Dendritic cell treated with granulocyte-macrophage colony-stimulating factor and Interleukin-4, amounts not matched to agents 40 ng/mL and 50 ng/mL, for 4 days (primary cell): ENCODE results near the gene NAE1.
A peak's percentile ranks its signal among the peaks of the same experiment; 100 is the strongest.

ENCODE experiments used
- H3K27ac Mint-ChIP-seq: one replicate; pipeline ENCODE4 v1.8.0; 2022; ENCODE audit warnings: mild to moderate bottlenecking, mixed read lengths
- H3K27me3 Mint-ChIP-seq: one replicate; pipeline ENCODE4 v1.8.0; 2022; ENCODE audit warnings: mild to moderate bottlenecking, mixed read lengths
- H3K36me3 Mint-ChIP-seq: one replicate; pipeline ENCODE4 v1.8.0; 2022; ENCODE audit warnings: low read depth, mixed read lengths
- H3K4me1 Mint-ChIP-seq: one replicate; pipeline ENCODE4 v1.8.0; 2022; ENCODE audit warnings: low read depth, mixed read lengths
- H3K4me3 Mint-ChIP-seq: one replicate; pipeline ENCODE4 v1.8.0; 2022; ENCODE audit warnings: mild to moderate bottlenecking, moderate library complexity, mixed read lengths
- H3K9me3 Mint-ChIP-seq: one replicate; pipeline ENCODE4 v1.8.0; 2022; ENCODE audit warnings: mixed read lengths
- intact Hi-C: fragments of 100-400 bp; cut with micrococcal nuclease; formaldehyde crosslinking; loops from one replicate; pipeline ENCODE4 v1.15.0; 2022

NAE1 gene

GRCh38 chr16:66845791-66846221 is 15.0 kb upstream of the NAE1 start:
- Mint-ChIP-seq H3K36me3 (no peaks in the 10 kb centered on the region), H3K4me1 (peaks cover 34% of the 10 kb centered on the region), H3K4me3 (no peak overlapping the region)

GRCh38 chr16:66845080-66845410 is 14.3 kb upstream of the NAE1 start:
- Mint-ChIP-seq H3K27me3 (peaks cover 72% of the 10 kb centered on the region), H3K36me3 (no peaks in the 10 kb centered on the region), H3K9me3 (no peaks in the 10 kb centered on the region), H3K4me1 (peaks cover 27% of the 10 kb centered on the region), H3K4me3 (peak overlapping the region; percentile 63), H3K27ac (no peak overlapping the region)
- intact Hi-C loops, result no loop called here

More at GRCh38 chr16:66845791-66846221, 15.0 kb upstream of the NAE1 start:
- intact Hi-C loops, result no loop called here
- peaks cover 79% of the 10 kb centered on the region for H3K27me3 Mint-ChIP-seq
- no peaks in the 10 kb centered on the region for H3K9me3 Mint-ChIP-seq
- H3K27ac Mint-ChIP-seq, result no peak overlapping the region

GRCh38 chr16:66844342-66845079 is 13.7 kb upstream of the NAE1 start, which contains the start of gene CA7:
TSS of gene CA7 (plus strand) at chr16:66844414. CDS start at chr16:66844488, 74 bp downstream.
- Mint-ChIP-seq H3K4me1 (peaks cover 27% of the 10 kb centered on the region), H3K36me3 (no peaks in the 10 kb centered on the region), H3K27me3 (peaks cover 71% of the 10 kb centered on the region), H3K9me3 (no peaks in the 10 kb centered on the region), H3K4me3 (peak within 1 kb of the TSS; percentile 68), H3K27ac (no peak within 1 kb of the TSS)
- intact Hi-C loops, result no loop called here

- H3K36me3 Mint-ChIP-seq, result no peaks in the 10 kb centered on the region
- no peaks in the 10 kb centered on the region for H3K9me3 Mint-ChIP-seq
- H3K4me3 Mint-ChIP-seq, result peak overlapping the region; percentile 68
- peaks cover 27% of the 10 kb centered on the region for H3K4me1 Mint-ChIP-seq
- H3K27ac Mint-ChIP-seq, result no peak overlapping the region
- intact Hi-C loops, result no loop called here
- peaks cover 70% of the 10 kb centered on the region for H3K27me3 Mint-ChIP-seq
Measured at GRCh38 chr16:66844009-66844341, 13.2 kb upstream of the NAE1 start.

GRCh38 chr16:66843191-66843590 is 12.4 kb upstream of the NAE1 start:
- no peak overlapping the region for H3K27ac Mint-ChIP-seq
- H3K9me3 Mint-ChIP-seq, result peaks cover 7% of the 10 kb centered on the region
- peaks cover 22% of the 10 kb centered on the region for H3K4me1 Mint-ChIP-seq
- peaks cover 74% of the 10 kb centered on the region for H3K27me3 Mint-ChIP-seq
- intact Hi-C loops, result no loop called here
- no peak overlapping the region for H3K4me3 Mint-ChIP-seq
- no peaks in the 10 kb centered on the region for H3K36me3 Mint-ChIP-seq

- Mint-ChIP-seq H3K4me1 (peaks cover 18% of the 10 kb centered on the region), H3K27me3 (peaks cover 73% of the 10 kb centered on the region), H3K4me3 (no peak overlapping the region), H3K36me3 (no peaks in the 10 kb centered on the region), H3K27ac (no peak overlapping the region), H3K9me3 (peaks cover 9% of the 10 kb centered on the region)
- intact Hi-C loops, result no loop called here
Measured at GRCh38 chr16:66842765-66843164, 12.0 kb upstream of the NAE1 start.

GRCh38 chr16:66841366-66841765 is 10.6 kb upstream of the NAE1 start:
- H3K27me3 Mint-ChIP-seq, result peaks cover 61% of the 10 kb centered on the region
- H3K4me3 Mint-ChIP-seq, result no peak overlapping the region
- intact Hi-C loops, result no loop called here
- H3K36me3 Mint-ChIP-seq, result no peaks in the 10 kb centered on the region
- H3K27ac Mint-ChIP-seq, result no peak overlapping the region
- H3K4me1 Mint-ChIP-seq, result peaks cover 17% of the 10 kb centered on the region
- peaks cover 9% of the 10 kb centered on the region for H3K9me3 Mint-ChIP-seq

GRCh38 chr16:66840883-66841282 is 10.1 kb upstream of the NAE1 start:
- H3K27ac Mint-ChIP-seq, result no peak overlapping the region
- no peaks in the 10 kb centered on the region for H3K36me3 Mint-ChIP-seq
- no peak overlapping the region for H3K4me3 Mint-ChIP-seq
- intact Hi-C loops, result no loop called here
- H3K9me3 Mint-ChIP-seq, result peaks cover 9% of the 10 kb centered on the region
- H3K4me1 Mint-ChIP-seq, result peaks cover 17% of the 10 kb centered on the region
- H3K27me3 Mint-ChIP-seq, result peaks cover 56% of the 10 kb centered on the region

- Mint-ChIP-seq H3K4me3 (no peak overlapping the region), H3K27ac (no peak overlapping the region), H3K27me3 (peaks cover 36% of the 10 kb centered on the region), H3K4me1 (no peaks in the 10 kb centered on the region), H3K9me3 (peaks cover 9% of the 10 kb centered on the region), H3K36me3 (no peaks in the 10 kb centered on the region)
- intact Hi-C loops, result no loop called here
Measured at GRCh38 chr16:66834746-66835145, 4.0 kb upstream of the NAE1 start.

- Mint-ChIP-seq H3K9me3 (no peaks in the 10 kb centered on the region), H3K36me3 (peaks cover 3% of the 10 kb centered on the region), H3K4me1 (peaks cover 8% of the 10 kb centered on the region), H3K27me3 (peaks cover 22% of the 10 kb centered on the region), H3K4me3 (no peak overlapping the region), H3K27ac (no peak overlapping the region)
- intact Hi-C loops, result no loop called here
Measured at GRCh38 chr16:66832661-66833305, 2.0 kb upstream of the NAE1 start.

- Mint-ChIP-seq H3K9me3 (no peaks in the 10 kb centered on the region), H3K4me3 (no peak overlapping the region), H3K27me3 (peaks cover 22% of the 10 kb centered on the region), H3K4me1 (peaks cover 8% of the 10 kb centered on the region), H3K27ac (no peak overlapping the region), H3K36me3 (peaks cover 7% of the 10 kb centered on the region)
- intact Hi-C loops, result no loop called here
Measured at GRCh38 chr16:66832190-66832589, 1.4 kb upstream of the NAE1 start.

- H3K9me3 Mint-ChIP-seq, result no peaks in the 10 kb centered on the region
- peaks cover 66% of the 10 kb centered on the region for H3K36me3 Mint-ChIP-seq
- peaks cover 7% of the 10 kb centered on the region for H3K4me1 Mint-ChIP-seq
- intact Hi-C loops, result no loop called here
- H3K27me3 Mint-ChIP-seq, result no peaks in the 10 kb centered on the region
- no peak overlapping the region for H3K4me3 Mint-ChIP-seq
- H3K27ac Mint-ChIP-seq, result no peak overlapping the region
Measured at GRCh38 chr16:66824006-66824405, 6.8 kb downstream of the NAE1 start.

GRCh38 chr16:66814734-66815133 is 16.0 kb downstream of the NAE1 start:
- Mint-ChIP-seq H3K27ac (no peak overlapping the region), H3K36me3 (peaks cover 92% of the 10 kb centered on the region), H3K4me1 (no peaks in the 10 kb centered on the region)

GRCh38 chr16:66811043-66811442 is 19.7 kb downstream of the NAE1 start:
- Mint-ChIP-seq H3K27me3 (no peaks in the 10 kb centered on the region), H3K36me3 (peaks cover 82% of the 10 kb centered on the region), H3K9me3 (no peaks in the 10 kb centered on the region), H3K4me3 (no peak overlapping the region), H3K4me1 (no peaks in the 10 kb centered on the region), H3K27ac (no peak overlapping the region)
- intact Hi-C loops, result no loop called here

More at GRCh38 chr16:66814734-66815133, 16.0 kb downstream of the NAE1 start:
- Mint-ChIP-seq H3K27me3 (no peaks in the 10 kb centered on the region), H3K9me3 (no peaks in the 10 kb centered on the region), H3K4me3 (no peak overlapping the region)
- intact Hi-C loops, result no loop called here

- H3K4me3 Mint-ChIP-seq, result no peak overlapping the region
- no peaks in the 10 kb centered on the region for H3K9me3 Mint-ChIP-seq
- H3K27me3 Mint-ChIP-seq, result no peaks in the 10 kb centered on the region
- H3K36me3 Mint-ChIP-seq, result peaks cover 81% of the 10 kb centered on the region
- H3K27ac Mint-ChIP-seq, result no peak overlapping the region
- no peaks in the 10 kb centered on the region for H3K4me1 Mint-ChIP-seq
- intact Hi-C loops, result no loop called here
Measured at GRCh38 chr16:66810391-66810790, 20.4 kb downstream of the NAE1 start.
